Endothelial cell of umbilical vein (primary cell): ENCODE results near the gene FANCE. TPM values are rescaled to one million over a fixed set of nuclear protein-coding genes. Genes with fewer than 3 reads are reported as not detected.
A peak's percentile ranks its signal among the peaks of the same experiment; 100 is the strongest.

Source experiments
- BruUV-seq: library from RNA; stranded (reverse); fragments of 400-500 nt; replicated peaks from 2 replicates; lab custom pipeline; 2021; lab: Mats Ljungman, UMichigan
- CTCF ChIA-PET: fragments of 300-600, 350-600 bp; sonication (Branson Sonifier 250); formaldehyde crosslinking; loops from one replicate; lab custom pipeline; 2021; ENCODE audit warnings: antibody characterized with exemption, inconsistent platforms; lab: Charles Lee
- POLR2A ChIA-PET: fragments of 300-600, 350-600 bp; sonication (Branson Sonifier 250); formaldehyde crosslinking; loops from one replicate; lab custom pipeline; 2021; ENCODE audit warnings: antibody characterized with exemption, inconsistent platforms; lab: Charles Lee
- DNase-seq: peaks from one replicate; pipeline ENCODE4 v3.0.0-alpha.2; 2011; ENCODE audit warnings: low read depth, low spot score
- FAIRE-seq: peaks from 2 replicates; lab custom pipeline; 2011; peaks lifted over from hg19 to GRCh38; lab: Jason Lieb, UNC
- H2AFZ ChIP-seq: 2 replicates; pipeline ENCODE4 v1.6.0; 2012; ENCODE audit warnings: low read depth, low read length, control low read depth, inconsistent platforms
- H3K27ac ChIP-seq: 2 replicates; pipeline ENCODE4 v1.5.1; 2011; ENCODE audit warnings: low read depth, mild to moderate bottlenecking, control low read depth, low read length, moderate library complexity; ENCODE audit not compliant: insufficient read depth
- H3K27me3 ChIP-seq, 2 experiments: 2 replicates each; pipeline versions ENCODE4 v1.6.0 to v1.6.1; 2011; ENCODE audit warnings: low read length in 2 of 2, mixed read lengths in 1 of 2; ENCODE audit not compliant: control insufficient read depth in 2 of 2, insufficient read depth in 2 of 2
- H3K36me3 ChIP-seq, 2 experiments: 2 replicates in 1 of 2; 3 replicates in 1 of 2; pipeline ENCODE4 v1.5.1; 2011; ENCODE audit warnings: low read length in 2 of 2, mild to moderate bottlenecking in 1 of 2, moderate library complexity in 1 of 2; ENCODE audit not compliant: control insufficient read depth in 2 of 2, insufficient read depth in 2 of 2; ENCODE audit errors: extremely low read depth in 1 of 2
- H3K4me1 ChIP-seq: 3 replicates; pipeline ENCODE4 v1.5.1; 2011; ENCODE audit warnings: mild to moderate bottlenecking, low read length; ENCODE audit not compliant: control insufficient read depth, insufficient read depth; ENCODE audit errors: extremely low read depth
- H3K4me2 ChIP-seq: 2 replicates; pipeline ENCODE4 v1.6.1; 2011; ENCODE audit warnings: low read length, control low read depth, mixed read lengths; ENCODE audit not compliant: insufficient read depth
- H3K4me3 ChIP-seq, 3 experiments: fragments of 200-600 bp in 1 of 3; sonication (generic), shearing (Covaris generic) in 1 of 3; replicated peaks in 1 of 3; 2 replicates each; pipeline ENCODE4 v1.5.1; 2011 to 2016; ENCODE audit warnings: control low read depth in 3 of 3, low read length in 3 of 3, mild to moderate bottlenecking in 2 of 3, inconsistent platforms in 1 of 3, low read depth in 1 of 3, moderate library complexity in 1 of 3; ENCODE audit not compliant: insufficient read depth in 1 of 3
- H3K79me2 ChIP-seq: 2 replicates; pipeline ENCODE4 v1.6.0; 2012; ENCODE audit warnings: low read length, inconsistent platforms; ENCODE audit not compliant: control insufficient read depth, insufficient read depth
- H3K9ac ChIP-seq: replicated peaks from 2 replicates; pipeline ENCODE3; 2011; ENCODE audit warnings: low read length, control low read depth; ENCODE audit not compliant: insufficient read depth; ENCODE audit errors: extremely low read depth
- H3K9me1 ChIP-seq: replicated peaks from 3 replicates; pipeline ENCODE4 v1.6.0; 2011; ENCODE audit warnings: mild to moderate bottlenecking, low read length; ENCODE audit not compliant: control insufficient read depth, insufficient read depth; ENCODE audit errors: extremely low read depth
- H3K9me3 ChIP-seq: replicated peaks from 2 replicates; pipeline ENCODE4 v1.5.1; 2012; ENCODE audit warnings: low read length, inconsistent platforms; ENCODE audit not compliant: control insufficient read depth, insufficient read depth
- H4K20me1 ChIP-seq: replicated peaks from 2 replicates; pipeline ENCODE3; 2011; ENCODE audit warnings: mild to moderate bottlenecking, low read length; ENCODE audit not compliant: control insufficient read depth, insufficient read depth; ENCODE audit errors: extremely low read depth
- CTCF ChIP-seq, 2 donors: IDR thresholded peaks; 1 replicate in 1 of 2; 2 replicates in 1 of 2; pipeline ENCODE4 v1.5.1; 2011; ENCODE audit warnings: low read length in 2 of 2, mild to moderate bottlenecking in 2 of 2, moderate library complexity in 2 of 2, control low read depth in 1 of 2, inconsistent platforms in 1 of 2, low read depth in 1 of 2; ENCODE audit not compliant: insufficient read depth in 1 of 2; ENCODE audit errors: extremely low read depth in 1 of 2
- EZH2 ChIP-seq: IDR thresholded peaks from 2 replicates; pipeline ENCODE4 v1.6.1; 2012; ENCODE audit warnings: borderline replicate concordance, low read depth, mild to moderate bottlenecking, moderate library complexity, low read length, inconsistent platforms; ENCODE audit not compliant: severe bottlenecking
- FOS ChIP-seq: IDR thresholded peaks from 2 replicates; pipeline ENCODE4 v1.6.1; 2011; ENCODE audit warnings: mild to moderate bottlenecking, low read length, moderate library complexity, borderline replicate concordance; ENCODE audit not compliant: insufficient read depth
- GATA2 ChIP-seq: IDR thresholded peaks from 2 replicates; pipeline ENCODE4 v1.7.0; 2011; ENCODE audit warnings: low read depth, mild to moderate bottlenecking, moderate library complexity, mixed read lengths, low read length; ENCODE audit not compliant: insufficient read length, insufficient read depth
- JUN ChIP-seq: IDR thresholded peaks from 2 replicates; pipeline ENCODE4 v1.6.1; 2011; ENCODE audit warnings: borderline replicate concordance, low read depth; ENCODE audit not compliant: insufficient read length, insufficient read depth
- MAX ChIP-seq: IDR thresholded peaks from 2 replicates; pipeline ENCODE4 v1.6.1; 2011; ENCODE audit not compliant: insufficient read depth, insufficient read length
- MYC ChIP-seq: IDR thresholded peaks from one replicate; pipeline ENCODE4 v1.6.1; 2011; ENCODE audit warnings: mild to moderate bottlenecking, low read depth, low read length
- POLR2A ChIP-seq: IDR thresholded peaks from 2 replicates; pipeline ENCODE4 v1.6.1; 2012; ENCODE audit warnings: low read depth, mild to moderate bottlenecking, control low read depth, low read length
- POLR2AphosphoS5 ChIP-seq: IDR thresholded peaks from 2 replicates; pipeline ENCODE4 v1.6.1; 2012; ENCODE audit warnings: low read depth, mild to moderate bottlenecking, control low read depth, low read length, moderate library complexity; ENCODE audit not compliant: insufficient read depth
- dilution Hi-C: fragments of 300-500 bp; cut with MboI; formaldehyde crosslinking; loops from one replicate; pipeline ENCODE4 v1.15.0; 2019; ENCODE audit warnings: low sequenced_read_pairs; ENCODE audit not compliant: extremely low pct_ligation_motif_present
- intact Hi-C: fragments of 100-400 bp; cut with micrococcal nuclease; formaldehyde crosslinking; loops from one replicate; pipeline ENCODE4 v1.10.0; 2022
- polyA plus RNA-seq, 4 experiments: library from polyadenylated mRNA; depleted of rRNA in 3 of 4; stranded (reverse) in 3 of 4; unstranded in 1 of 4; fragments of >200 nt; gene quantifications; 2 replicates each; pipeline versions ENCODE4 v1.2.1 to v1.2.3, GENCODE V29; 2011 to 2012; ENCODE audit warnings: missing spikeins in 1 of 4
- total RNA-seq: library from RNA; stranded (reverse); gene quantifications from 2 replicates; pipeline ENCODE4 v1.2.3, GENCODE V29; 2021

FANCE gene
- total and polyA plus RNA-seq, 2 donors (not counting 3 experiments of a cell fraction or from before 2014, with no cell fraction given) = 9.1 to 12.7 TPM

GRCh38 chr6:35453236-35453635, 1.1 kb downstream of the FANCE start:
- Histone ChIP-seq H3K4me3 (peak overlapping the region; percentile 41 to 83 (median 69)), H3K9me3 (no peaks in the 10 kb centered on the region), H3K9me1 (no peaks in the 10 kb centered on the region), H3K36me3 (peaks cover 0 to 6% of the 10 kb centered on the region in 2 experiments), H3K4me1 (peaks cover 16% of the 10 kb centered on the region), H2AFZ (peak overlapping the region; percentile 93), H3K79me2 (no peaks in the 10 kb centered on the region), H3K9ac (peak overlapping the region; percentile 75), H3K27me3 (peaks cover 0 to 2% of the 10 kb centered on the region in 2 experiments), H3K27ac (no peak overlapping the region), H4K20me1 (no peaks in the 10 kb centered on the region), H3K4me2 (peak overlapping the region; percentile 78)
- FAIRE-seq = peak; percentile 77
- no peak for DNase-seq
- TSS peak; percentile 40 for BruUV-seq
- ChIA-PET POLR2A (no interaction called here), CTCF (interaction anchor here (0.7 to 7.3 kb wide), 3 partner anchors 15 to 110 kb away, joined by 3 to 270 read pairs (median 14); partner anchors contain the start of genes PPARD and RPL10A)
- dilution Hi-C loops = no loop called here
- TF ChIP-seq POLR2AphosphoS5 = no peak
- no peak for TF ChIP-seq EZH2
- no peak for TF ChIP-seq MAX
- no peak for TF ChIP-seq FOS
- no peak for TF ChIP-seq POLR2A
- TF ChIP-seq MYC = no peak
- TF ChIP-seq JUN = no peak
- no peak for TF ChIP-seq CTCF (IDR thresholded peaks at IDR 0.05; ENCODE audit: extremely low read depth in 1 of 2, insufficient read depth in 1 of 2, low read depth in 1 of 2, low read length in 2 of 2)
- TF ChIP-seq GATA2 = no peak
- intact Hi-C loops = no loop called here
